SH-SY5Y (cell line): ENCODE results near the gene RCAN1.

Experiments
- GATA2 ChIP-seq: IDR thresholded peaks from 2 replicates; pipeline ENCODE4 v1.6.1; 2011; ENCODE audit warnings: mild to moderate bottlenecking, low read depth, low read length
- GATA3 ChIP-seq: IDR thresholded peaks from 2 replicates; pipeline ENCODE4 v1.6.1; 2011; ENCODE audit warnings: low read depth, mild to moderate bottlenecking, low read length, moderate library complexity

DNA sequence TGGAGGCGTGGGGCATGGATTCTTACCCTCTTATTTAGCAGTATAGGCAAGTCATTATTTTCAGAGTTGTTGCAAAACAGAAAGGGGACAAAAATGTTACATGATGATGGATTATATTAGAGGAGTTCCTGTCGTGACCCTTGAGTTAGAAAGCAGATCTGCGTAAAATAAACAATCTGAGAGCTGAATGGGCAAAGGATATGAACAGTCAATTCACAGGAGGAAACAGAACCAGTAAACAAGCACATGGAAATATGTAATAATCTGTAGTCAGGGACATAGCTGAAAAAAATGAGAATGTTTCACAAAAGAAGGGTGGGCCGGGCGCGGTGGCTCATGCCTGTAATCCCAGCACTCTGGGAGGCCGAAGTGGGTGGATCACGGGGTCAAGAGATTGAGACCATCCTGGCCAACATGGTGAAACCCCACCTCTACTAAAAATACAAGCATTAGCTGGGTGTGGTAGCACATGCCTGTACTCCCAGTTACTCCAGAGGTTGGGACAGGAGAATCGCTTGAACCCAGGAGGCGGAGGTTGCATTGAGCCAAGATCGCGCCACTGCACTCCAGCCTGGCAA is 20.9 kb downstream of the RCAN1 start:
- TF ChIP-seq GATA3: no peak
- TF ChIP-seq GATA2: no peak
